ENCODE results near the gene PLCG1. TPM values are rescaled to one million over a fixed set of nuclear protein-coding genes. Genes with fewer than 3 reads are reported as not detected.

PLCG1 gene
- polyA plus RNA-seq, 1 donor (not counting 4 experiments of a cell fraction or from before 2014, with no cell fraction given): 41.5 TPM

DNA sequence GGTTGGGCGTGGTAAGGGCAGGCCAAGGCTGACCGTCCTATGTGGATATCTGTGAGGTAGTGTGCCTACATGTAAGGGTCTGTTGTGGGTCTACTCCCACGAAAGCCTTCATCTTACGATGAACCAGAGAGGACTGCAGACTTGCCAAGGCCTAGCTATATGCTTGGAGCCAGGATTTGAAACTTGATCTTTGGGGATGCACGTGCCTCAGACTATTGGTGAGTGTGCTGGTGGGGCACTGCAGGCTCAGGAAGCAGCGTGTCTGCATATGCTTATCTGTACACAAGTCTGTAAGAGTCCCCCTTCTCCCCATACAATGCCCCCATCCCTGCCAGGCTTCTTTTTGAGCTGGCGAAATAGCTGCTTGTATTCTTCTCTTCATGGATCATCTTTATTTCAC lies 17.9 kb downstream of the PLCG1 start:
- dilution Hi-C loops (cut with MboI; ENCODE audit: extremely low pct_ligation_motif_present, low sequenced_read_pairs): no loop called here

DNA sequence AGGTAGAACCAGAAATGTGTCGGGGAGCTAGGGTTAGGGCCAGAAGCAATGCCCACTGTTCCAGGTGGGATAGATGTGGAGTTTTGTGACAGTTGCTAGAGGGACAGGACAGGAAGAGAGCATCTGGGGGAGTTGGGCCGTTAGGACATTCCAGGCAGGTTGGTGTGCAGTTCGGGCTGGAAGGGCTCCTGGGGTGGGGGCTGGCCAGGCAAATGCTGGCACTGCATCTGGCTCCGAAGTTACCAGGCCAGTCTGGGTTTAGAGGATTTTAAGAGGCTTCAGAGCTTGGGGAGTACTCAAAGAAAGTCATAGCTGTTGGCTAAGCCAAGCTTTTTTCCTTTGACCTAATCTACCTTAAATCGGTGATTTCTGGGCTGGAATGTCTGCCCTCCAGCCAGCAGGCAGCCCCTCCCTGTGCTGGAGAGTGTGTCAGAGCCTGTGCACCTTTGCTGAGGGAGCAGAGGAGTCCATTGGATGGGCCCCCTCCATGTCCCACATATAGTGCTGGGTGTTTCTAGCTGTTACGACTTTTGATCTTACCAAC lies 20.8 kb downstream of the PLCG1 start:
- no peak for TF ChIP-seq EZH2 (IDR thresholded peaks at IDR 0.05; ENCODE audit: low read length)
- TF ChIP-seq, protein P1, sequence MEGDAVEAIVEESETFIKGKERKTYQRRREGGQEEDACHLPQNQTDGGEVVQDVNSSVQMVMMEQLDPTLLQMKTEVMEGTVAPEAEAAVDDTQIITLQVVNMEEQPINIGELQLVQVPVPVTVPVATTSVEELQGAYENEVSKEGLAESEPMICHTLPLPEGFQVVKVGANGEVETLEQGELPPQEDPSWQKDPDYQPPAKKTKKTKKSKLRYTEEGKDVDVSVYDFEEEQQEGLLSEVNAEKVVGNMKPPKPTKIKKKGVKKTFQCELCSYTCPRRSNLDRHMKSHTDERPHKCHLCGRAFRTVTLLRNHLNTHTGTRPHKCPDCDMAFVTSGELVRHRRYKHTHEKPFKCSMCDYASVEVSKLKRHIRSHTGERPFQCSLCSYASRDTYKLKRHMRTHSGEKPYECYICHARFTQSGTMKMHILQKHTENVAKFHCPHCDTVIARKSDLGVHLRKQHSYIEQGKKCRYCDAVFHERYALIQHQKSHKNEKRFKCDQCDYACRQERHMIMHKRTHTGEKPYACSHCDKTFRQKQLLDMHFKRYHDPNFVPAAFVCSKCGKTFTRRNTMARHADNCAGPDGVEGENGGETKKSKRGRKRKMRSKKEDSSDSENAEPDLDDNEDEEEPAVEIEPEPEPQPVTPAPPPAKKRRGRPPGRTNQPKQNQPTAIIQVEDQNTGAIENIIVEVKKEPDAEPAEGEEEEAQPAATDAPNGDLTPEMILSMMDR (optimal IDR thresholded peaks at IDR 0.05 in 1 of 3, IDR thresholded peaks at IDR 0.05 in 1 of 3, conservative IDR thresholded peaks at IDR 0.05 in 1 of 3; ENCODE audit: extremely low read depth in 1 of 3, insufficient read depth in 2 of 3, low read length in 3 of 3): no peak
- no peaks in the 10 kb centered on the region for H3K9me1 ChIP-seq (ENCODE audit: control insufficient read depth, extremely low read depth, insufficient read depth, low read length)
- DNase-seq (ENCODE audit: low read depth, low spot score): no peak
- H3K27me3 ChIP-seq (ENCODE audit: control insufficient read depth, extremely low read depth, insufficient read depth, low read length): no peaks in the 10 kb centered on the region
- peak overlapping the region; percentile 47 for H3K4me2 ChIP-seq (ENCODE audit: control insufficient read depth, extremely low read depth, insufficient read depth, low read depth, low read length)
- H2AFZ ChIP-seq (ENCODE audit: control insufficient read depth, low read length): no peak overlapping the region
- H3K9ac ChIP-seq (ENCODE audit: control insufficient read depth, extremely low read depth, insufficient read depth, low read length): peak overlapping the region; percentile 6
- no peak for FAIRE-seq
- H3K4me3 ChIP-seq (ENCODE audit: control insufficient read depth in 2 of 3, extremely low read depth in 1 of 3, insufficient read depth in 2 of 3, low read depth in 1 of 3, low read length in 3 of 3): peak overlapping the region in 1 of 3 experiments; percentile 8
- H3K36me3 ChIP-seq (ENCODE audit: control insufficient read depth in 2 of 2, extremely low read depth in 1 of 2, insufficient read depth in 2 of 2, low read length in 2 of 2): peaks cover 17 to 29% of the 10 kb centered on the region in 2 experiments
- dilution Hi-C loops (cut with MboI; ENCODE audit: extremely low pct_ligation_motif_present, low sequenced_read_pairs): no loop called here
- peaks cover 5% of the 10 kb centered on the region for H4K20me1 ChIP-seq (ENCODE audit: control insufficient read depth, extremely low read depth, insufficient read depth, low read length)
- no peaks in the 10 kb centered on the region for H3K9me3 ChIP-seq (ENCODE audit: control insufficient read depth, low read depth, low read length)
- H3K27ac ChIP-seq (ENCODE audit: control insufficient read depth, insufficient read depth, low read length): peak overlapping the region; percentile 29
- peaks cover 68% of the 10 kb centered on the region for H3K79me2 ChIP-seq (ENCODE audit: control insufficient read depth, insufficient read depth, low read length)
- peaks cover 27% of the 10 kb centered on the region for H3K4me1 ChIP-seq (ENCODE audit: control insufficient read depth, extremely low read depth, insufficient read depth, low read length)

More for the DNA sequence above, 17.9 kb downstream of the PLCG1 start:
- no peak overlapping the region for H3K27ac ChIP-seq (ENCODE audit: control insufficient read depth, insufficient read depth, low read length)
- no peaks in the 10 kb centered on the region for H3K9me3 ChIP-seq (ENCODE audit: control insufficient read depth, low read depth, low read length)
- H3K27me3 ChIP-seq (ENCODE audit: control insufficient read depth, extremely low read depth, insufficient read depth, low read length): no peaks in the 10 kb centered on the region
- H2AFZ ChIP-seq (ENCODE audit: control insufficient read depth, low read length): no peak overlapping the region
- H3K4me1 ChIP-seq (ENCODE audit: control insufficient read depth, extremely low read depth, insufficient read depth, low read length): peaks cover 27% of the 10 kb centered on the region
- TF ChIP-seq EZH2 (IDR thresholded peaks at IDR 0.05; ENCODE audit: low read length): no peak
- TF ChIP-seq, protein P1 (optimal IDR thresholded peaks at IDR 0.05 in 1 of 3, IDR thresholded peaks at IDR 0.05 in 1 of 3, conservative IDR thresholded peaks at IDR 0.05 in 1 of 3; ENCODE audit: extremely low read depth in 1 of 3, insufficient read depth in 2 of 3, low read length in 3 of 3): no peak
- FAIRE-seq: no peak
- H3K9ac ChIP-seq (ENCODE audit: control insufficient read depth, extremely low read depth, insufficient read depth, low read length): no peak overlapping the region
- peaks cover 2 to 12% of the 10 kb centered on the region in 2 experiments for H3K36me3 ChIP-seq (ENCODE audit: control insufficient read depth in 2 of 2, extremely low read depth in 1 of 2, insufficient read depth in 2 of 2, low read length in 2 of 2)
- H3K79me2 ChIP-seq (ENCODE audit: control insufficient read depth, insufficient read depth, low read length): peaks cover 92% of the 10 kb centered on the region
- no peak overlapping the region for H3K4me2 ChIP-seq (ENCODE audit: control insufficient read depth, extremely low read depth, insufficient read depth, low read depth, low read length)
- no peak for DNase-seq (ENCODE audit: low read depth, low spot score)
- peaks cover 7% of the 10 kb centered on the region for H4K20me1 ChIP-seq (ENCODE audit: control insufficient read depth, extremely low read depth, insufficient read depth, low read length)
- no peaks in the 10 kb centered on the region for H3K9me1 ChIP-seq (ENCODE audit: control insufficient read depth, extremely low read depth, insufficient read depth, low read length)
- no peak overlapping the region for H3K4me3 ChIP-seq (ENCODE audit: control insufficient read depth in 2 of 3, extremely low read depth in 1 of 3, insufficient read depth in 2 of 3, low read depth in 1 of 3, low read length in 3 of 3)
